ENCODE results near the gene RBBP6.

GRCh38 chr16:24508614-24509013, 30.8 kb upstream of the RBBP6 start:
- TF ChIP-seq, protein P1, sequence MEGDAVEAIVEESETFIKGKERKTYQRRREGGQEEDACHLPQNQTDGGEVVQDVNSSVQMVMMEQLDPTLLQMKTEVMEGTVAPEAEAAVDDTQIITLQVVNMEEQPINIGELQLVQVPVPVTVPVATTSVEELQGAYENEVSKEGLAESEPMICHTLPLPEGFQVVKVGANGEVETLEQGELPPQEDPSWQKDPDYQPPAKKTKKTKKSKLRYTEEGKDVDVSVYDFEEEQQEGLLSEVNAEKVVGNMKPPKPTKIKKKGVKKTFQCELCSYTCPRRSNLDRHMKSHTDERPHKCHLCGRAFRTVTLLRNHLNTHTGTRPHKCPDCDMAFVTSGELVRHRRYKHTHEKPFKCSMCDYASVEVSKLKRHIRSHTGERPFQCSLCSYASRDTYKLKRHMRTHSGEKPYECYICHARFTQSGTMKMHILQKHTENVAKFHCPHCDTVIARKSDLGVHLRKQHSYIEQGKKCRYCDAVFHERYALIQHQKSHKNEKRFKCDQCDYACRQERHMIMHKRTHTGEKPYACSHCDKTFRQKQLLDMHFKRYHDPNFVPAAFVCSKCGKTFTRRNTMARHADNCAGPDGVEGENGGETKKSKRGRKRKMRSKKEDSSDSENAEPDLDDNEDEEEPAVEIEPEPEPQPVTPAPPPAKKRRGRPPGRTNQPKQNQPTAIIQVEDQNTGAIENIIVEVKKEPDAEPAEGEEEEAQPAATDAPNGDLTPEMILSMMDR (conservative IDR thresholded peaks at IDR 0.05; ENCODE audit: low read depth in 2 of 2), result no peak
- no peak for TF ChIP-seq ZNF114 (CRISPR knock-in tag; IDR thresholded peaks at IDR 0.05)
- TF ChIP-seq POLR2AphosphoS5 (IDR thresholded peaks at IDR 0.05; ENCODE audit: low read depth), result no peak
- TF ChIP-seq CREB1 (CRISPR knock-in tag; IDR thresholded peaks at IDR 0.05; ENCODE audit: low read depth), result no peak
- no peak for TF ChIP-seq REST (IDR thresholded peaks at IDR 0.05; ENCODE audit: unreplicated experiment)
- no peak for TF ChIP-seq NANOG (IDR thresholded peaks at IDR 0.05; ENCODE audit: borderline replicate concordance)
- TF ChIP-seq, protein P2, sequence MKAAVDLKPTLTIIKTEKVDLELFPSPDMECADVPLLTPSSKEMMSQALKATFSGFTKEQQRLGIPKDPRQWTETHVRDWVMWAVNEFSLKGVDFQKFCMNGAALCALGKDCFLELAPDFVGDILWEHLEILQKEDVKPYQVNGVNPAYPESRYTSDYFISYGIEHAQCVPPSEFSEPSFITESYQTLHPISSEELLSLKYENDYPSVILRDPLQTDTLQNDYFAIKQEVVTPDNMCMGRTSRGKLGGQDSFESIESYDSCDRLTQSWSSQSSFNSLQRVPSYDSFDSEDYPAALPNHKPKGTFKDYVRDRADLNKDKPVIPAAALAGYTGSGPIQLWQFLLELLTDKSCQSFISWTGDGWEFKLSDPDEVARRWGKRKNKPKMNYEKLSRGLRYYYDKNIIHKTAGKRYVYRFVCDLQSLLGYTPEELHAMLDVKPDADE (IDR thresholded peaks at IDR 0.05), result no peak

Data from GM23338 (cell line).